HG03565 (cell line): ENCODE results near the gene DOCK3.
"Not testable (repeated sequence)": the region's sequence is repeated elsewhere in the genome, so short reads cannot be mapped to it uniquely, and the experiment has no call there.

Experiments
- ATAC-seq: cut with Tn5 transposase; IDR thresholded peaks from one replicate; pipeline ENCODE4 v1.9.1; 2021; ENCODE audit warnings: mild to moderate bottlenecking, moderate library complexity; ENCODE audit not compliant: unreplicated experiment

Gene DOCK3

GRCh38 chr3:50676031-50676705 is 1.4 kb downstream of the DOCK3 start:
- no peak for ATAC-seq

GRCh38 chr3:50687127-50687751 is 12.5 kb downstream of the DOCK3 start:
- no peak for ATAC-seq

GRCh38 chr3:50687916-50688315 is 13.2 kb downstream of the DOCK3 start:
- no peak for ATAC-seq

GRCh38 chr3:50688602-50689001 is 13.9 kb downstream of the DOCK3 start:
- ATAC-seq, result not testable (repeated sequence)

- ATAC-seq, result no peak
Measured at GRCh38 chr3:50689558-50689957, 14.8 kb downstream of the DOCK3 start.

- ATAC-seq, result no peak
Measured at GRCh38 chr3:50695031-50695430, 20.3 kb downstream of the DOCK3 start.

GRCh38 chr3:50696276-50696675 is 21.5 kb downstream of the DOCK3 start:
- no peak for ATAC-seq

GRCh38 chr3:50698269-50698668 is 23.5 kb downstream of the DOCK3 start:
- no peak for ATAC-seq

- ATAC-seq, result no peak
Measured at GRCh38 chr3:50708620-50709019, 33.9 kb downstream of the DOCK3 start.

- ATAC-seq, result no peak
Measured at GRCh38 chr3:50714946-50715345, 40.2 kb downstream of the DOCK3 start.

GRCh38 chr3:50724831-50725230 is 50.1 kb downstream of the DOCK3 start:
- ATAC-seq, result no peak

- no peak for ATAC-seq
Measured at GRCh38 chr3:50734985-50735384, 60.3 kb downstream of the DOCK3 start.

GRCh38 chr3:50737193-50737905 is 62.6 kb downstream of the DOCK3 start:
- ATAC-seq, result no peak

GRCh38 chr3:50737906-50738598 is 63.3 kb downstream of the DOCK3 start:
- no peak for ATAC-seq

- no peak for ATAC-seq
Measured at GRCh38 chr3:50743643-50744042, 68.9 kb downstream of the DOCK3 start.

- ATAC-seq, result no peak
Measured at GRCh38 chr3:50749822-50750221, 75.1 kb downstream of the DOCK3 start.

- no peak for ATAC-seq
Measured at GRCh38 chr3:50759015-50759414, 84.3 kb downstream of the DOCK3 start.

GRCh38 chr3:50777680-50778079 is 103.0 kb downstream of the DOCK3 start:
- no peak for ATAC-seq

- ATAC-seq, result not testable (repeated sequence)
Measured at GRCh38 chr3:50781766-50782165, 107.0 kb downstream of the DOCK3 start.

GRCh38 chr3:50786631-50787030 is 111.9 kb downstream of the DOCK3 start:
- ATAC-seq, result no peak

- ATAC-seq, result not testable (repeated sequence)
Measured at GRCh38 chr3:50790894-50791293, 116.2 kb downstream of the DOCK3 start.
